NCI-H1092 (cell line): ENCODE data around the gene CHD6.
"Not testable (repeated sequence)": the region's sequence is repeated elsewhere in the genome, so short reads cannot be mapped to it uniquely, and the experiment has no call there.

Experiments used
- DNase-seq: peaks from one replicate; lab custom pipeline; 2025; lab: John Stamatoyannopoulos, UW

The CHD6 gene

DNA sequence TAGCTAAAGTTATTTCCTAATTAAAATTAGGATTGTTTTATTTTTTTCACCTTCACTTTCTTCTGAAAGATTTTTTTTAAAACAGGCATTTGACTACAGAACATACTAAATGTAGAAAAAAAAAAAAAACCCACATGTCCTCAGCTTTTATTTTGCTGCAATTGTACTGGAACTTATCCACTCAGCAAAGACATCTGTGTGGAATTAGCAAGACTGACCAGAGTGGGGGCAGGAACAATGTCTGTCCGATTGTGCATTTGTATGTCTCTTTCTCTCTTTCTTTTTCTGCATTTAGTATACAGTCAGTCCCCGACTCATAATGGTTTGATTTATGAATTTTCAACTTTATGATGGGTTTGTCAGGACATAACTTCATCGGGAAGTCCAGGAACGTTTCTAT lies 77.3 kb downstream of the CHD6 start:
- no peak for DNase-seq

DNA sequence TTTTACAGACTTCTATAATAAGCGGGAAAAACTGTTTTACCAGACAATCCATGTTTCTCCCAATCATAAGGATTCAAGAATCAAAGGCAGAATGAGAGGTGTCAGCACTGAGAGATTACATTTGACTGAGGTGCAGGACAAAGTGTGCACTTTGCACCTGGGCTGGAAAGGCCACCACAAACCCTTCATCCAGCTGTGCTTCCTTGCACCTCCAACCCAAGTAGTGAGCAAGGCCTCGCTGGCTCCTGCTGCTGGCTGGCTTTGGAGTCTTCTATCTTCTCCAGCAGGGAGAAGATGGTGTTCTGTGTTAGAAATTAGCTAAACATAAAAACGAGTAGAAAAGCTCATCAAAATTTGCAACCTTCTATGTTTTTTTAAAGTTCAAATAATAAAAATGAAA lies 77.7 kb downstream of the CHD6 start:
- no peak for DNase-seq

GRCh38 chr20:41538810-41539596 lies 79.2 kb downstream of the CHD6 start:
- DNase-seq, result no peak

DNA sequence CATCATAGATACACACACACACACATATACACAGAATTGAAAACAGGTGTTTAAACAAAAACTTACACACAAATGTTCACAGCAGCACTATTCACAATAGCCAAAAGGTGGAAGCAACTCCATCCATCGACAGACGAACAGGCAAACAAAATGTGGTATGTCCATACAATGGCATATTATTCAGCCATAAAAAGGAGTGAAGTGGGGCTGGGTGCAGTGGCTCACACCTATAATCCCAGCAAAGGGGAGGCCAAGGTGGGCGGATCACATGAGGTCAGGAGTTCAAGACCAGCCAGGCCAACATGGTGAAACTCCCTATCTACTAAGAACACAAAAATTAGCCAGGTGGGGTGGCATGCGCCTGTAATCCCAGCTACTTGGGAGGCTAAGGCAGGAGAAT lies 80.3 kb downstream of the CHD6 start:
- DNase-seq, result no peak

GRCh38 chr20:41535551-41535950 lies 82.6 kb downstream of the CHD6 start:
- DNase-seq, result not testable (repeated sequence)

- DNase-seq, result no peak
Measured at GRCh38 chr20:41534842-41535241, 83.3 kb downstream of the CHD6 start.

GRCh38 chr20:41534170-41534569 lies 84.0 kb downstream of the CHD6 start:
- no peak for DNase-seq

DNA sequence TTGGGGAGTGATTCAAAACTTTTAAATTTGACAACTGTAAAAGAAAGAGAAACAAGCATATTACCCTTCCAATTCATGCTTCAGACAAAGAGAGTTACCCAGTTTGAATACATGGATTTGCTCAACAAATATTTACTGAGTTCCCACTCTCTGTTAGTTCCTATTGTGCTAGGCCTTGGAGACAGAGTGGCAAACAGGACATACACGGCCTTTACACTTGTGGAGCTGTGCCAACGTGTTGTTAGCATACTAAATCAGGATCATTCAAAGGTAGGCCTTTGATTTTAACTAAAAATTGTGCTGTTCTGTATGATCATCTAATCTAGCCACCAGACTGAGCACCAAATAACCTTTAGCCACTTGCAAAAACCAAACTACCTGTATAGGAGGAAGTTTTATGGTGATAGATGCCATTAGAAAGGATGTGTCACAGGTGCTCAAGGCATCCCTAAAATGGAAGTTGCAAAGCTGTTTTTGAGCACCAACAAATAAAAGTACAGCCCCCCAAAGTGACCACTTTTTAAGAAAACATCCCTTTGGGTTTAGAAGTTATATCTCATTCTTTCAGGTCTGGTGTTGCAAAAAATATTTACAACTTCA lies 84.5 kb downstream of the CHD6 start:
- DNase-seq, result peak; percentile 32

DNA sequence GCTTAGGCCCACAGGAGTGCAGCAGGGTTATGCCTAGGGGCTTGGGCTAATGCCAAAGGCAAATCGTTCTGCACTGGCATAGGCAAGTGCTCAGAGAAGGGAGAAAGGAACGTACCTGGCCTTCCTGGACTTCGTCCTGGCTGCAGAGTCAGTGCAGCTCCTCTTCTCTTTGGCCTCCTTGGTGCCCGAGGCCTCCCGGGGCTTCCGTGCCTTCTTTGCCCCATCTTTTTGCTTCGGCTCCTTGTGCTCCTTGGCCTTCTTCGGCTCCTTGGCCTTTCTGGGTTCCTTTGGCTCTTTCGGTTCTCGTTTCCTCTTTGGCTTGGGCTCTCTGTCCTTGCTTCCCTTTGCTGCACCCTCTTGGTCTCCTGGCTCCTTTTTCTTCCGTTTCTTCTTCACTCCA lies 85.2 kb downstream of the CHD6 start:
- DNase-seq, result no peak

DNA sequence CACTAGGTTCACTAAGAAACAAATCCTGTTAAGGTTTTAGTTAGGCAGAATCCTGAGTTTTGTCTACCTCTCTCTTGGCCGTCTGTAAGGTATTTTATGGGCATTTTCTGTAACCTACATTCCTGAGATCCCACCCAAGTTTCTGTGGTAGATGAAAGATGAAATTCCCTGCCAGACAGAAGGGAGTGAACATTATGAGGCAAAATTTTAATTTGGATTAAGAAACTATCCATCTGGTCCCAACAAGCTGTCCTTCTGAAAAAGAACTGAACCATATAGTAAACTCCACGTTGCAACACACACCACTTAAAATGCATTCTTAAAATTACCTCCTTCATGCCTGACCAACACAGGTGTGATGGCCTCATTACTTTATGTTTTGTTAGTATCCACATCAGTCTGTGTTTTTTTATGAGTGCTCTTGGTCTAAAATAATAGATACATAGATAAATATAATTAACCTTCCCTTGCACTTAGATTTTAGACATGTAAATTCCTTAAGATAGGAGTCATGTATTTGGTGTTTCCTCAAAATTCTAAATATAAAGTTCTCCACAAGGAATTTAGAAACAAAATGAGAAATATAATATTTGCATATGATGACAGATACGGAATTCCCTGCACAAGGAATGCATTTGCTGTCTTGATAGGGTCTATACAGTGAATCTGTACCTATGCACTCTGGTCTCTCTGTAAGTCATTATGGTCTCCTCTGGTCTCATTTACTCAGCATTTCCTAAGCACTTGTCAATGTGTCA lies 86.5 kb downstream of the CHD6 start:
- no peak for DNase-seq

- DNase-seq, result no peak
Measured at GRCh38 chr20:41530923-41531322, 87.3 kb downstream of the CHD6 start.

DNA sequence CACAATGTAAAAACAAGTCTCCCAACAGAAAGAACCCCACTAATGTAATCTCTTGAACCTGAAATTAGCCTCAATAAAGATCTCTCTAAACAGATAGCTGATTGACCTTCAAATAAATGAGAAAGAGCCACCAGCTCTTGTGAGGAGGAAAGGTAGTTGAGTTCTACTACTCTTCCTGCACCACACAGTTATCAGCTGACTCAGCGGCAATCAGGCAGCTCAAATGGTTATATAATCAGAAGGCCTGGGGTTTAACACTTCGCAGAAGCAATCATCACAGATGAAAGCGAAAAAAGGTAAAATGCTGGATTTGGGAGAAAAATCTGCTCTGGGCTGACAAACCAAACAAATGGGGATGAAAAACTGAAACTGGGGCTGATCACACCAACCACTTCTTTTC lies 91.8 kb downstream of the CHD6 start:
- no peak for DNase-seq

DNA sequence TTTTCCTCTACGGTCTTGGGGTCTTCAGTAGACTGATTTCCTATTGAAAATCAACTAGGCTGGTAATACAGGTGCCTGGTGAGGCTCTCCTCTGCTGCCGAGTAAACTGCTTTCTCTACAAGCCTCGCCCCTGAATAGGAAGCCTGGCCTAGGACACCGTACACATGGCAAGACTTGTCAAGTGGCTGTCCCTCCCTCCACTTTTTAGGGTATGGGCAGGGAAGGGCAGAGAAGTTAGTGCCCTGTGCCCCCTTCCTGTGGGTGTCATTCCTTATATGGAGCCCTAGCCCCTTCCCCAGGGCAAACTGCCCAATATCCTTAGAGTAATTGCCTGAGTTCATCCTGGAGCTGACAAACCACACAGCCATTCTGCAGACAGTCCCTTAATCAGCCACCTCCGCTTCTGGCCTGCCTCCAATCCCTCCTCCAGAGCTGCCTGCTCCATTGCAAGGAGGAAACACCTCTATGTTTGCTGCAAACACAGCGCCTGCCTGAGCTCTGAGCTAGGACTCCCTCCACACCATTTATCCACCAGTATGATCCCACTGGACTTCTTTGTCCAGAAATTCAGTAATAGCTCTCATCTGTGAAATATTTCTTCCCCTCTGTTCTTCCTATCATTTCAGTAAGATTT lies 93.1 kb downstream of the CHD6 start:
- peak; percentile 62 for DNase-seq

GRCh38 chr20:41523857-41524256 lies 94.3 kb downstream of the CHD6 start:
- no peak for DNase-seq

DNA sequence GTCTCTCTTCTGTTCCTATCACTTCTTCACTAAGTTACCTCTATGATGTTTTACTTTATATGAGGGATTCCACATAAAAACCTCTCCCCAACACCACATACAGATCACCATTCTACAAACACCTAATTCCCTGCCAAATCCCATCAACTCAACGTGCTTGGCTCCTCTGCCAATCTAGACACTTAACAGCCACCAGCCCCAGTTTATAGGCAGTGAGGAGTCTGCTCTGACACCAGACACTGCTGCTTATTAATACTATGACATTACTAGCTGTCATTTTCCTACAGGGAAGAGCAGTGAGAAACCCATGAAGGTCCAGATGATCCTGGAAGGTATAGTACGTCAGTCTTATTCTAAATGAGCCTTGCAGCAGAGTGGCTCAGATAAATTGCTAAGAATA lies 104.3 kb downstream of the CHD6 start:
- DNase-seq, result no peak

GRCh38 chr20:41512624-41513023 lies 105.6 kb downstream of the CHD6 start:
- DNase-seq, result no peak

- DNase-seq, result no peak
Measured at GRCh38 chr20:41510847-41511450, 107.2 kb downstream of the CHD6 start.

- DNase-seq, result no peak
Measured at GRCh38 chr20:41510224-41510623, 108.0 kb downstream of the CHD6 start.

GRCh38 chr20:41509316-41510200 lies 108.6 kb downstream of the CHD6 start:
- no peak for DNase-seq

- DNase-seq, result no peak
Measured at GRCh38 chr20:41508335-41508734, 109.8 kb downstream of the CHD6 start.

DNA sequence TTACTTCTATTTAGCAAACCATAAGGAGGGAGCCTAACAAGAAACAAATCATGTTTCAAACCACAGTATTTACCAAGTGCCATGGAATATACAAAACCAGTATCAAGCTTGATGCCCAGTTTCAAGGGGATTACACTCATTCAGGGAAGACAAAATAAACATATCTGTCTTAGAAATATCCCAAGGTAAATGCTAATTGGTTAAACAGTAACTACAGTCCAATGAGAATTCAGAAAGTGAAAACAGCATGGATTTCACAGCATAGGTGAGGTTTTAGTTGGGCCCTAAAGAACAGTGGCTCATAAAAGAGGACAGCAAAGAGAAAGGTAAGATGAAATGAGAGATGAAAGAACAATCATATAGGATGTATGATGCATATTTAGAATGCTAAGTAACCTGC lies 110.3 kb downstream of the CHD6 start:
- DNase-seq, result no peak
